Measurements from ENCODE around the gene FAM120B. TPM values are rescaled to one million over a fixed set of nuclear protein-coding genes. Genes with fewer than 3 reads are reported as not detected.
A peak's percentile ranks its signal among the peaks of the same experiment; 100 is the strongest.

FAM120B gene
- total RNA-seq, 4 donors from 2014 or later = 24.6 to 40.3 (median 31.9) TPM

- Histone ChIP-seq H3K27ac (peak overlapping the region in 2 of 4 donors; percentile 74 to 79), H3K36me3 (peaks cover 0 to 19% of the 10 kb centered on the region in 2 donors), H3K9me3 (no peaks in the 10 kb centered on the region), H3K4me3 (peak overlapping the region; percentile 62 to 63), H3K27me3 (peaks cover 78% of the 10 kb centered on the region), H3K4me1 (peaks cover 0 to 76% (median 26%) of the 10 kb centered on the region in 3 donors)
- no peak for ATAC-seq
- no peak for TF ChIP-seq EP300 (IDR thresholded peaks at IDR 0.05)
- no CpG with 5 or more reads among the region's 85 CpGs for WGBS, 2 donors (ENCODE audit: low coverage in 1 of 2)
Observed at GRCh38 chr6:170289180-170289931, 17.2 kb upstream of the FAM120B start.

- TF ChIP-seq POLR2AphosphoS5 (IDR thresholded peaks at IDR 0.05) = no peak
- TF ChIP-seq EP300 (IDR thresholded peaks at IDR 0.05) = no peak
- TF ChIP-seq CTCF (IDR thresholded peaks at IDR 0.05) = no peak
- no peak for TF ChIP-seq POLR2A (IDR thresholded peaks at IDR 0.05)
- no peaks in the 10 kb centered on the region for H3K9me3 ChIP-seq
- WGBS, 2 donors (ENCODE audit: low coverage in 1 of 2) = no CpG with 5 or more reads among the region's 41 CpGs
- H3K36me3 ChIP-seq = peaks cover 0 to 13% of the 10 kb centered on the region in 2 donors
- peak overlapping the region; percentile 62 to 63 for H3K4me3 ChIP-seq
- no peak for ATAC-seq
- H3K27me3 ChIP-seq = peaks cover 83% of the 10 kb centered on the region
- peaks cover 0 to 79% (median 26%) of the 10 kb centered on the region in 3 donors for H3K4me1 ChIP-seq
- peak overlapping the region in 3 of 4 donors; percentile 72 to 79 (median 74) for H3K27ac ChIP-seq
Observed at GRCh38 chr6:170289951-170290295, 16.6 kb upstream of the FAM120B start.

- WGBS, 2 donors (ENCODE audit: low coverage in 1 of 2) = 0% methylated on average over 2 of the region's 83 CpGs; no CpG with 5 or more reads in 1 of the 2 donors
- TF ChIP-seq POLR2AphosphoS5 (IDR thresholded peaks at IDR 0.05) (no peak), EP300 (IDR thresholded peaks at IDR 0.05) (no peak), CTCF (IDR thresholded peaks at IDR 0.05) (no peak), POLR2A (IDR thresholded peaks at IDR 0.05) (peak in 1 of 2 donors; percentile 48)
- Histone ChIP-seq H3K9me3 (no peaks in the 10 kb centered on the region), H3K4me3 (peak within 1 kb of the TSS; percentile 62 to 63), H3K36me3 (peaks cover 0 to 8% of the 10 kb centered on the region in 2 donors), H3K4me1 (peaks cover 4 to 85% (median 32%) of the 10 kb centered on the region in 3 donors), H3K27me3 (peaks cover 89% of the 10 kb centered on the region), H3K27ac (peak within 1 kb of the TSS in 3 of 4 donors; percentile 72 to 79 (median 74))
- peak; percentile 37 for ATAC-seq
Observed at GRCh38 chr6:170290296-170291128, 16.0 kb upstream of the FAM120B start, which contains the start of gene DLL1. DLL1 (minus strand) TSS chr6:170291078; CDS start chr6:170290139, 939 bp downstream.

GRCh38 chr6:170291271-170292110 lies 15.1 kb upstream of the FAM120B start:
- Histone ChIP-seq H3K9me3 (no peaks in the 10 kb centered on the region), H3K4me3 (peak overlapping the region; percentile 62 to 63), H3K27ac (peak overlapping the region in 3 of 4 donors; percentile 72 to 79 (median 74)), H3K36me3 (peaks cover 0 to 4% of the 10 kb centered on the region in 2 donors), H3K4me1 (peaks cover 4 to 91% (median 41%) of the 10 kb centered on the region in 3 donors), H3K27me3 (peaks cover 99% of the 10 kb centered on the region)
- TF ChIP-seq CTCF (IDR thresholded peaks at IDR 0.05) (peak in 1 of 4 experiments; percentile 6), POLR2A (IDR thresholded peaks at IDR 0.05) (peak in 1 of 2 donors; percentile 23), EP300 (IDR thresholded peaks at IDR 0.05) (no peak), POLR2AphosphoS5 (IDR thresholded peaks at IDR 0.05) (no peak)
- peak; percentile 62 for ATAC-seq
- WGBS, 2 donors (ENCODE audit: low coverage in 1 of 2) = 2 to 12% methylated on average over 6 to 10 of the region's 87 CpGs

All from gastroesophageal sphincter (tissue), 4 donors.